Epithelial cell of proximal tubule (primary cell): ENCODE measurements around the gene BRD7. TPM values are rescaled to one million over a fixed set of nuclear protein-coding genes. Genes with fewer than 3 reads are reported as not detected.

Experiments
- DNase-seq: peaks from one replicate; pipeline ENCODE4 v3.0.0-alpha.2; 2011; ENCODE audit warnings: low read depth
- H3K4me3 ChIP-seq: 2 replicates; pipeline ENCODE4 v1.5.1; 2011; ENCODE audit warnings: low read depth, mild to moderate bottlenecking, low read length
- total RNA-seq: library from RNA; depleted of rRNA; stranded (reverse); fragments of >200 nt; gene quantifications from 2 replicates; pipeline ENCODE4 v1.2.3, GENCODE V29; 2015
- TF ChIP-seq, protein P1 (sequence below): conservative IDR thresholded peaks from 2 replicates; pipeline ENCODE4 v1.5.1; 2012; ENCODE audit warnings: low read depth, mild to moderate bottlenecking, low read length

The BRD7 gene
- total RNA-seq, 1 donor from 2014 or later, result 61.1 TPM

DNA sequence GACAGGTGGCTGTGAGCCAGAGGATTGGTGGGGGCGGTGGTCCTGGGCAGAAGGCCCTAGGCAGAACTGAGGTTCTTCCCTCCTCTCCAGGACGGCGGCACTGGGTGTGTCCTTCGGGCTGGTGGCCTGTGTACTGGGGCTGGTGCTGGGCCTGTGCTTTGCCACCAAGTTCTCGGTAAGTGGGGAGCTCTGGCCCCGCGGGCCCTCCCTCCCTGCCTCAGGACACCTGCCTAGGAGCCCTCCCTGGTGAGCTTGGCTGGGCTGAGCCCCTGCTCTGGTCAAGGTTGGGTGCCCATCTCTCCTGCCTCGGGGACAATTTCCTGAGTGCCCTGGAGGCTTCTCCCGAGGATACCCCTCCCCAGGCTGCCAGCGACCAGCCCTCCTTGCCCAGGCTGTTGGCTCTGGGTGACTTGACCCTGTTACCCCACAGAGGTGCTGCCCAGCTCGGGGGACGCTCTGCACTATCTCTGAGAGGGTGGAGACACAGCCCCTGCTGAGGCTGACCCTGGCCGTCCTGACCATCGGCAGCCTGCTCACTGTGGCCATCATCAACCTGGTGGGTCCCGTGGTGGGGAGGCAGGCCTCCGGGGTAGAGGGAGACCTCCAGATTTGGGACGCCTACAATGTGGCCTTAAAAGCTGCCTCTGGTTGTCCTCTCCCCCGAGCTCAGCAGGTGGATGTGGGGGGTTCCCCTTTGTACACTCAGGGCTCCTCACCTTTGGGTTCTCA lies 60.4 kb downstream of the BRD7 start:
- TF ChIP-seq, protein P1, sequence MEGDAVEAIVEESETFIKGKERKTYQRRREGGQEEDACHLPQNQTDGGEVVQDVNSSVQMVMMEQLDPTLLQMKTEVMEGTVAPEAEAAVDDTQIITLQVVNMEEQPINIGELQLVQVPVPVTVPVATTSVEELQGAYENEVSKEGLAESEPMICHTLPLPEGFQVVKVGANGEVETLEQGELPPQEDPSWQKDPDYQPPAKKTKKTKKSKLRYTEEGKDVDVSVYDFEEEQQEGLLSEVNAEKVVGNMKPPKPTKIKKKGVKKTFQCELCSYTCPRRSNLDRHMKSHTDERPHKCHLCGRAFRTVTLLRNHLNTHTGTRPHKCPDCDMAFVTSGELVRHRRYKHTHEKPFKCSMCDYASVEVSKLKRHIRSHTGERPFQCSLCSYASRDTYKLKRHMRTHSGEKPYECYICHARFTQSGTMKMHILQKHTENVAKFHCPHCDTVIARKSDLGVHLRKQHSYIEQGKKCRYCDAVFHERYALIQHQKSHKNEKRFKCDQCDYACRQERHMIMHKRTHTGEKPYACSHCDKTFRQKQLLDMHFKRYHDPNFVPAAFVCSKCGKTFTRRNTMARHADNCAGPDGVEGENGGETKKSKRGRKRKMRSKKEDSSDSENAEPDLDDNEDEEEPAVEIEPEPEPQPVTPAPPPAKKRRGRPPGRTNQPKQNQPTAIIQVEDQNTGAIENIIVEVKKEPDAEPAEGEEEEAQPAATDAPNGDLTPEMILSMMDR, result no peak
- H3K4me3 ChIP-seq, result no peak overlapping the region
- no peak for DNase-seq

DNA sequence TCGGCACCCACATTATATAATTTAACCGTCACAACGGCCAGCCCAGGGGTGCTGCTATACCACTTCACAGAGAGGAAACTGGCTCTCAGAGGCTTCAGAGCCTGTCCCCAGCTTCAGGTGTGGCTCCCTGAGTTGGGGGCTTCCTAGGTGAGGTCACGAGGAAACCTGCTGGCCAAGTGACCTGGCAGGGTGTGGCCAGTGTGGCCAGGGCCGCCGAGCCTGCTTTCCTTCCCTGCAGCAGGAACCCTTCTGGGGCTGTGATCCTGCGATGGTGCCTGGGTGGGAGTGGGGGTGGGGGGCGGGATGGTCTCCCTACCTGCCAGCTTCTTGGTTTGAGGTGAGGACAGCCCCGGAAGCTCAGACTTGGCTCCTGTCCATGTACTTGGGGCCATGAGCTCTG lies 62.5 kb downstream of the BRD7 start:
- no peak overlapping the region for H3K4me3 ChIP-seq
- TF ChIP-seq, protein P1, result no peak
- no peak for DNase-seq

DNA sequence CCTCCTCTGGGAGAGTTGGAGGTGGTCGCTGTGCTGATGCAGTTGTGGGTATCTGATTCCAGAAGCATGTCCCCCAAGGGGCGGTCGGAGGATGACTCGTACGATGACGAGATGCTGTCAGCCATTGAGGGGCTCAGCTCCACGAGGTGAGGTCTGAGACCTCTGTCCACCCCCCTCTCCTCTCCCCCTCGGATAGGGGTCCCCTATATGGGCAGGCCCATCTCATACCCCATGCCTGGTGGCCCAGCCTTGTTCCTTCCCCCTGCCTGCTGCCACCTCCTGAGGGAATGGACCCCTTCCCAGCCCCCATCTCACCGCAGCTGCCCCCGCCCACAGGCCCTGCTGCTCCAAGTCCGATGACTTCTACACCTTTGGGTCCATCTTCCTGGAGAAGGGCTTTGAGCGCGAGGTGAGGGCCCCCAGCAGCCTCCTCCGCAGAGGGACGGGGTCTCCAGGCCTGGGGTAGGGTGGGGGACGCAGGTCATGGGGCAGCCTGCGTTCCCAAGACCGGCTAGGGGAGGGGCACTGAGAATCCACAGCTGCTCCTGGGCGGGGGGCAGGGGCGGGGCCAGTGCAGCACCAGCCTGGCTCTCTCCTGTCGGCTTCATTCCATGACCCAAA lies 63.2 kb downstream of the BRD7 start:
- no peak for DNase-seq
- TF ChIP-seq, protein P1, result no peak
- H3K4me3 ChIP-seq, result no peak overlapping the region

DNA sequence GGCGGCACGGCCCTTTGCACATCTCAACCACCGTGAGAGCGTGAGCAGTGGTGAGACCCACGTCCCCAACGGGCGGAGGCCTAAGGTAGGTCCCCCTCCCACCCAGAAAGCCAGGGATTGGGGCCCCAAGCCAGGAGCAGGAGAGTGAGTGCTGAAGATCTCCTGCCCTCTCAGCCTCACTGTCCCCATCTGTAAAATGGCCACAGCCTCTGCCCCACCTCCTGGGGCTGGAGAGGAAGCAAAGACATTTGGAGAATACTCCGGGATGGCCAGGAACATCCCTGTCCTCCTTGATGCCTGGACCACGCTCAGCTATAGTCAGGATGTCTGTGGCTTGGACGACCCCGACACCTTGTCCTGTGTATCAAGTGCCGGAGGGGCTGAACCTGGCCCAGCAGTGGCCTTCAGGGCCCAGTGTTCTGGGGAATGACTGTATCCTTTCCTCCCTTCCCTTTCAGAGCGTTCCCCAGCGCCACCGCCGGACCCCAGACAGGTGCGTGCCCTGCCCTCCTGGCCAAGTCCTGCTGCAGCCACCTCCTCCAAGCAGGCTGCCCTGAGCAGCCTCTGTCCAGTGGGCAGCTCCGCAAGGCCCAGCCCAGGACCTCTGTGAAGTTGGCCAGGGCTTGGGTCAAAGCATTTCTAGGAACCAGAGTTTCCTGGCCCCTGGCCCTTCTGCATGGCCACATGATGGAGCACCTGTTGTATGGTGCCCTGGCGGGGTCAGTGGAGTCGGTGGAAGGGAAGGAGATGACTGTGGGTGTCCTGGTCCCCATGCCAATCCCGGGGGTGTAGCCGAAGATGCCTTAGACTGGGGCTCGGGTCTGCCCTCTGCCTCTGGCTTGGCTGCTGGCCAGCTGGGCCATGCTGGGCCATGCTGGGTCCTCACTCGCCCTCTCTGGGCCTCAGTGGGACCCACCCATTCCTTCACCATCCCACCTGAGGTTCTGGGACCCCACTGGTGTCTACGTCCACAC lies 64.0 kb downstream of the BRD7 start:
- H3K4me3 ChIP-seq, result no peak overlapping the region

DNA sequence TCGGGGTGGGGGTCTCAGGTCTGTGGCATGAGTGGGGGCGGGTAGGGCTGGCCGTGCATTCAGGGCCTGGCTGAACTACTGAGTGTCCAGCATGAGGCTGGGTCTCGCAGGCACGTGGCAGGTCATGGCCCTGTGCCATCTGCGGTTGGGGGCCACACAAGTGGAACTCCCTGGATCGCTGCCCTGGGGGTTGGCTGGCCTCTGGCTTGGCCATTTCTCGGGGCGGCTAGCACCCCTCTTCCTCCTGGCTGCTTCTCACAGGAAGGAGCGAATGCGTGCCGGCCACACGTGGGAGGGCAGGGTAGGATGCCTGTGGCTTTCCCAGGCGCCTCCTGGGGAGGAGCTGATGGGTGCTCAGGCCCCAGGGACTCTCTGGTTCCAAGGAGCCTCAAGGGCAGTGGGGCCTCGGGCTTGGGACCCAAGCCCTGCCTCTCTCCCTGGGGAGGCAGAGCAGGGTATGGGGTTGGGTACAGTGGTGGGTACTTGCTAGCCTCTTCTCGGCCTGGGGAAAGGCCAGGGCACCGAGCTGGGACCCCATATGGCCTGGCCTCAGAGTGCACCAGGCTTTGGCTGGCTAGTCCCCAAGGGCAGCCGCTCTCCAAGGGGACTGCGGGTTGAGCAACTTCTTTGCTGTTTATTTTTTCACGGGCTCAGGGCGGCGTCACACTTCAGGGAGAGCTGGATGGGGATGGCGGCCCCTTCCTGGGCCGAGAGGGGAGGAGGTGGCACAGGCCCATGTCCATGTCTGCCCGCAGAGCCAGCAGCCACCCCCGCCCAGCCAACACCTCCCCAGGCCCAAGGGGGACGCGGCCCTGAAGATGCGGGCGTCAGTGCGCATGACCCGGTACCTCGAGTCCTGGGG lies 65.0 kb downstream of the BRD7 start:
- no peak for DNase-seq
- no peak overlapping the region for H3K4me3 ChIP-seq
- TF ChIP-seq, protein P1, result no peak

More for the DNA sequence above, 64.0 kb downstream of the BRD7 start:
- DNase-seq, result no peak
- TF ChIP-seq, protein P1, result no peak

DNA sequence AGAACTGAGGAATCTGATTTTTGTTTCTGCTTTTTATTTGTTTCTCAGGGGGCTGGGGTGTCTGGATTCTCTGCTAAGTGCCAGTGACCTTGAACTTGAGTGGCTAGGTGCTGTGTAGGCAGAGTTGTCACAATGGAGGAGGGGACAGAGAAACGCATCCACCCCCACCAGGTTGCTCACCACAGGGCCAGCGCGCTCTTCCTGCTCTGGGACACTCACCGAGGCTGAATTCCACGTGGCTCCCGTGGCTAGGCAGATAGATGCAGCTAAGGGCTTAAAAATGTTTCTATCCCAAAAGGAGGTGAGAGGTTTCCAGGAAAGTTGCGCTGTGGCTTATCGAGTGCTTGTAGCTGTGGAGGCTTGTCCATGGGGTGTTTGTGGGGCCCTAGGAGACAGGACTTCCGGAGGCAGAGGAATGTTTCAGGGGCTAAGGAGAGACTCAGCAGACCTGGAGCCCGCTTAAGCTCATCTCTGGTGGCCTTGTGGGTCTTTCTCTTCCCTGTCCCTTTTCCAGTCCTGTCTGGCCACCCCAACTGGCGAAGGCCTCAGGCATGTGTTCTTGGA lies 65.7 kb downstream of the BRD7 start:
- H3K4me3 ChIP-seq, result no peak overlapping the region
- TF ChIP-seq, protein P1, result no peak
- no peak for DNase-seq
